SK-N-SH (cell line): Measurements from ENCODE around the gene ST6GALNAC6.

Experiments
- CTCF ChIP-seq: fragments of 200-600 bp; sonication (generic); IDR thresholded peaks from 2 replicates; pipeline ENCODE4 v1.6.1; 2017; ENCODE audit warnings: antibody characterized with exemption, mild to moderate bottlenecking, moderate library complexity
- POLR2AphosphoS5 ChIP-seq: IDR thresholded peaks from 2 replicates; pipeline ENCODE4 v1.6.1; 2012; ENCODE audit warnings: low read depth, low read length
- RFX5 ChIP-seq: IDR thresholded peaks from 2 replicates; pipeline ENCODE4 v1.6.1; 2012; ENCODE audit warnings: mild to moderate bottlenecking, improper control_type of control experiment, low read length
- YY1 ChIP-seq: IDR thresholded peaks from 2 replicates; pipeline ENCODE4 v1.4.0; 2012; ENCODE audit warnings: low read depth, mild to moderate bottlenecking
- TF ChIP-seq, protein P1 (sequence below): IDR thresholded peaks from 2 replicates; pipeline ENCODE4 v1.4.0; 2012; ENCODE audit warnings: low read depth, borderline replicate concordance

DNA sequence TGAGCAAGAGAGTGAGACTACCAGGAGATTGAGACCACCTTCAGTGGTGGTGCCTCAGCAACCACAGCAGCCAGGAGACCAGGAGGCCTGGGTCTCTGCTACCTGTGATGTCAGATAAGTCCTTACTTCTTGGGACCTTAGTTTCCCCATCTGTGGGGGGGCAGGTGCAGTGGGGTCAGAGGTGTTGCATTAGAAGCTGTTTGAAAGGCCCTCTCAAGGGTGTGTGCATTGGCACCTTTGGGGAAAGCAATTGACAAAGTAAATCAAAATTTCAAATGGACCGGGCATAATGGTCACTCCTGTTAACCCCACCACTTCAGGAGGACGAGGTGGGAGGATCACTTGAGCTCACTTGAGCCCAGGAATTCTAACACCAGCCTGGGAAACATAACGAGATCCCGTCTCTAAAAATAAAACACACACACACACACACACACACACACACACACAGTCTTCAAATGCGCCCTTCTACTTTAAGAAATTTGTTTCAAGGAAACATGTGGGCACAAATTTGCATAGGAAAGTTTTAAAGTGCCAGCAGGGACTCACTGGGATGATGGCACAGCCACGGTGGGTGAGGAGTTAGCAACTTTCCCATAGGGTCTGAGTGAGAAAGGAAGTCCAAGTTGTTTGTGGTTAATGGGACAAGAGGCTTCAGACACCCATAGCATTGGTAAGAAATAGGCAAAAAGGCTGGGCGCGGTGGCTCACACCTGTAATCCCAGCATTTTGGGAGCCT lies 20.6 kb downstream of the ST6GALNAC6 start:
- TF ChIP-seq CTCF (no peak), YY1 (no peak), RFX5 (no peak), POLR2AphosphoS5 (no peak)
- TF ChIP-seq, protein P1, sequence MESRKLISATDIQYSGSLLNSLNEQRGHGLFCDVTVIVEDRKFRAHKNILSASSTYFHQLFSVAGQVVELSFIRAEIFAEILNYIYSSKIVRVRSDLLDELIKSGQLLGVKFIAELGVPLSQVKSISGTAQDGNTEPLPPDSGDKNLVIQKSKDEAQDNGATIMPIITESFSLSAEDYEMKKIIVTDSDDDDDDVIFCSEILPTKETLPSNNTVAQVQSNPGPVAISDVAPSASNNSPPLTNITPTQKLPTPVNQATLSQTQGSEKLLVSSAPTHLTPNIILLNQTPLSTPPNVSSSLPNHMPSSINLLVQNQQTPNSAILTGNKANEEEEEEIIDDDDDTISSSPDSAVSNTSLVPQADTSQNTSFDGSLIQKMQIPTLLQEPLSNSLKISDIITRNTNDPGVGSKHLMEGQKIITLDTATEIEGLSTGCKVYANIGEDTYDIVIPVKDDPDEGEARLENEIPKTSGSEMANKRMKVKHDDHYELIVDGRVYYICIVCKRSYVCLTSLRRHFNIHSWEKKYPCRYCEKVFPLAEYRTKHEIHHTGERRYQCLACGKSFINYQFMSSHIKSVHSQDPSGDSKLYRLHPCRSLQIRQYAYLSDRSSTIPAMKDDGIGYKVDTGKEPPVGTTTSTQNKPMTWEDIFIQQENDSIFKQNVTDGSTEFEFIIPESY = no peak
